AG04449 (cell line): Measurements from ENCODE around the gene FIG4.
"Not testable (repeated sequence)": the region's sequence is repeated elsewhere in the genome, so short reads cannot be mapped to it uniquely, and the experiment has no call there.

ENCODE experiments used
- CTCF ChIA-PET: fragments of 350-600 bp; formaldehyde crosslinking; extraction: SDS; loops from one replicate; lab custom pipeline; 2021; ENCODE audit warnings: antibody characterized with exemption; lab: Yijun Ruan, JAX
- POLR2A ChIA-PET: fragments of 400-600, 350-600 bp; formaldehyde crosslinking; extraction: SDS; loops from one replicate; lab custom pipeline; 2020; ENCODE audit warnings: antibody characterized with exemption, inconsistent platforms; lab: Yijun Ruan, JAX
- DNase-seq: peaks from one replicate; pipeline ENCODE4 v3.0.0-alpha.2; 2010; ENCODE audit warnings: low read depth, low spot score
- H3K4me3 ChIP-seq: 2 replicates; pipeline ENCODE4 v1.5.1; 2011; ENCODE audit warnings: low read depth, mild to moderate bottlenecking, control low read depth, low read length
- TF ChIP-seq, protein P1 (sequence below): IDR thresholded peaks from one replicate; pipeline ENCODE4 v1.5.1; 2011; ENCODE audit warnings: mild to moderate bottlenecking, moderate library complexity, low read length, control low read depth, inconsistent platforms; ENCODE audit not compliant: insufficient read depth; ENCODE audit errors: missing control alignments

The FIG4 gene

DNA sequence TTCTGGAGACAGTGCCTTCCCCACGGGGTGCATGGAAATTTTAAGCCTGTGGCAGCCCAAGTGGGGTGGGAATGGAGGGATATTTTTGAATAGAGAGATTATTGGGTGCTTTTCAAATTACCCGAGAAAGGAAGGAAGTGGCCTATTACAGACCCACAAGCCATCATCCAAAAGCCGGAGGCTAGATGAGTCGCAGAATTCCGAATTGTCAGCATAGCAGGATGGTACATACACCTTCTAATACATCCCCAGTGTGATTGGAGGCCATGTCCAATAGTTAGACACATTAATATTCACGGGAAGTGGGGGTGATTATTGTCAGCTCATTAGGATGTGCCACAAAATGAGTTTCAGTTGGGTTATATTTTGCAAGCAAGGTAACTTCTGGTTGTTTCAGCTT lies 133.0 kb downstream of the FIG4 start:
- no peak for DNase-seq
- H3K4me3 ChIP-seq = no peak overlapping the region
- TF ChIP-seq, protein P1, sequence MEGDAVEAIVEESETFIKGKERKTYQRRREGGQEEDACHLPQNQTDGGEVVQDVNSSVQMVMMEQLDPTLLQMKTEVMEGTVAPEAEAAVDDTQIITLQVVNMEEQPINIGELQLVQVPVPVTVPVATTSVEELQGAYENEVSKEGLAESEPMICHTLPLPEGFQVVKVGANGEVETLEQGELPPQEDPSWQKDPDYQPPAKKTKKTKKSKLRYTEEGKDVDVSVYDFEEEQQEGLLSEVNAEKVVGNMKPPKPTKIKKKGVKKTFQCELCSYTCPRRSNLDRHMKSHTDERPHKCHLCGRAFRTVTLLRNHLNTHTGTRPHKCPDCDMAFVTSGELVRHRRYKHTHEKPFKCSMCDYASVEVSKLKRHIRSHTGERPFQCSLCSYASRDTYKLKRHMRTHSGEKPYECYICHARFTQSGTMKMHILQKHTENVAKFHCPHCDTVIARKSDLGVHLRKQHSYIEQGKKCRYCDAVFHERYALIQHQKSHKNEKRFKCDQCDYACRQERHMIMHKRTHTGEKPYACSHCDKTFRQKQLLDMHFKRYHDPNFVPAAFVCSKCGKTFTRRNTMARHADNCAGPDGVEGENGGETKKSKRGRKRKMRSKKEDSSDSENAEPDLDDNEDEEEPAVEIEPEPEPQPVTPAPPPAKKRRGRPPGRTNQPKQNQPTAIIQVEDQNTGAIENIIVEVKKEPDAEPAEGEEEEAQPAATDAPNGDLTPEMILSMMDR = no peak
- CTCF ChIA-PET = no interaction called here
- POLR2A ChIA-PET = no interaction called here

DNA sequence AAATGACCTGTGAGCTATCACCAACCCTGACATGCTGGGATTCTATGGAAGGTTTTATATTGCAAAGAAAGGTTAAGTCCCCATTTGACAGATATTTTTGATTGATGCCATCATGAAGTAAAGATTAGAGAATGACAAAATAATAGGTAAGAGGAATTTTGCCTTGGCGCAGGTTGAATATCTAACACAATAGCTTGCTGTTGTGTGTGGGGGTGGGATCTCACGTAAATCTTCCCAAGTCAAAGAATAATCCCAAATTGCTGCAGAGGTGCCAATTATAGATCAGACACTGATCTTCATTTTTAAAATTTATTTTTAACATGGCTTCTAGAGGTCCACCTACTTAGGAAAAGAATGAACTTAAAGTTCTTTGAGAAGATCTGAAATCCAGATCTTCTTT lies 135.5 kb downstream of the FIG4 start:
- no peak for DNase-seq
- TF ChIP-seq, protein P1 = no peak
- no peak overlapping the region for H3K4me3 ChIP-seq
- ChIA-PET CTCF (no interaction called here), POLR2A (no interaction called here)

DNA sequence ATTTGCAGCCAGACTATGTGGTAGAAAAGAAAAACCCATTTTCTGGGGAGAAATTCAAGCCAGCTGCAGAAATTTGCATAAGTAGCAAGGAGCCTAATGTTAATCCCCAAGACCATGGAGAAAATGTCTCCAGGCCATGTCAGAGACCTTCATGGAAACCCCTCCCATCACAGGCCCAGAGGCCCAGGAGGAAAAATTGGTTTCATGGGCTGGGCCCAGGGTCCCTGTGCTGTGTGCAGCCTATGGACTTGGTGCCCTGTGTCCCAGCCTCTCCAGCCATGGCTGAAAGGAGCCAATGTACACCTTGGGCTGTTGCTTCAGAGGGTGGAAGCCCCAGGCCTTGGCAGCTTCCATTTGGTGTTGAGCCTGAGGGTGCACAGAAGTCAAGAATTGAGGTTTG lies 140.3 kb downstream of the FIG4 start:
- POLR2A ChIA-PET, H3K4me3 ChIP-seq, DNase-seq, CTCF ChIA-PET: not testable (repeated sequence)

DNA sequence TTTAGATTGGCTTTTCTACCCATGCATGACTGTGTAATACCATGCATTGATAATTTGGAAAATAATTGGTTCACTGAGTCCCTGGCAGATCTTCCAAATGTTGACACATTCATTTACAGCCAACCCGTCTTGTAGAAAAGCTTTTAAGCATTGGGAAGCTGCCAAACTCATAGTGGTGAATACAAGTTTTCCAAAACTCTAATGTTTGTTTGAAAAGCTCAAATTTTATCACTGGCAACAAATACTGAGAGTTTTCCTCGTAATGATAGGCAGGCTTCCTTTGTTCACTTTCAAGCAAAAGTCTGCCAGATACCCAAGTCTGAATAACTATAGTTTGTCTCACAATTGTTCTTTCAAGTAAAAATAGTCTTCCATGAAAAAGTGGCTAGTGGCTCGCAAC lies 143.0 kb downstream of the FIG4 start:
- CTCF ChIA-PET = interaction anchor here (1.4 kb wide), 1 partner anchor 205 kb away, joined by 4 read pairs; no protein-coding TSS in a partner anchor
- H3K4me3 ChIP-seq = no peak overlapping the region
- TF ChIP-seq, protein P1 = no peak
- POLR2A ChIA-PET = no interaction called here
- DNase-seq = no peak

DNA sequence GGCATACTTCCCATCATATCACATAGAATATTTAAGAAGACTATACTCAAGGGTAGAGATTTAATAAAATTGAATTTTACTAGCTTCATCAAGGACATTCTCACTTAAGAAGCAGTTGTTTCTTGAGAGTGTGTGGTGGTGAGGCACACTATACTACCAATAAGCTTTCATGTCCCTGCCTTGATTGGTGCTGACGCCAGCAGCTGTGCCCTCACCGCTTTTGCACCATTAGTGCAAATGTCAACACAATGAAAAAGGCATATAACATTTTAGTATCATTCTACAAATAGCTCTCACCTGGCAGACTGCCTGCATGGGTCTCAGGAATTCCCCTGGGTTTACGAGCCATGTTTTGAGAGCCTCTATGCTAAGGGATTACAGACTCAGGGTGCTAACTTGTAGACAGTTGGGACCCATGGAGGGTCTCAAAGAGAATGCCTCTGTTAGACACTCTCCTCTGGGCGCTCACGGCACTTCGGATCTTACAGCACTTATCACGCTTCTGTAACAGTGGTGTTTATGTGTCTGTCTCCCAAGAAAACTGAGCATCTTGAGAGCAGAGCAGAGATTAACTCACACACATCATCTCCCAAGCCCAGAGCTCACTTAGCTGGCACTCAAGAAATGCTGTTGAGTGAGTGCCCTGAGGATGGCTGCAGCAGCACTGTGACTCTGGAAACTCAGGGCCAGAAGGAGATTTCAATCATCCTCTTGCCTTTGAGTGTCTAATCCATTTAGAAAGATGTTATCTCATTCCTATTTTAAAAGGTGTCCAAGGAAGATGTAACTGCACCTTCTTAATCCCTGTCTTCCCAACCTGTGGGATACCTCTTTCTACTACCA lies 143.7 kb downstream of the FIG4 start:
- TF ChIP-seq, protein P1 = no peak
- ChIA-PET CTCF (interaction anchor here (1.4 kb wide), 1 partner anchor 204 kb away, joined by 4 read pairs; no protein-coding TSS in a partner anchor), POLR2A (no interaction called here)
- DNase-seq = no peak
- H3K4me3 ChIP-seq = no peak overlapping the region

DNA sequence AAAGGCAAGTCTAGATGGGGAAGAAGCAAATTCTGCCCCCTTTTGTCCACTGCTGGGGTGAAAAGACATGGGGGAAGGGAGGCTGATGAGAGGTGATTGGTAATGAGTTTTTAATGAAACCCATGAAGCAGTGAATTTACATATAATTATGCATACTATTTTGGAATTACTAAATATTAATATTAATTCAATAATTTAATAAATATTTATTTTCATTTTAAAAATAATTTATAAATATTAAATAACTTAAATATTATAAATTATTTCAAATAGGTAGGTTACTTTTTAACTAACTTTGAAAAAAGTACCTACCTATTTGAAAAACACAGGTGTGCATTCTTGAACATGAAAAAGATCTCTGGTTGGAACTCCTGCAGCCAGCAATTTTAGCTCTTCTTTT lies 148.9 kb downstream of the FIG4 start:
- DNase-seq = no peak
- POLR2A ChIA-PET = no interaction called here
- CTCF ChIA-PET = interaction anchor here (0.9 kb wide), 1 partner anchor 199 kb away, joined by 3 read pairs; no protein-coding TSS in a partner anchor
- TF ChIP-seq, protein P1 = no peak
- H3K4me3 ChIP-seq = no peak overlapping the region
